CD4-positive, alpha-beta T cell (primary cell): ENCODE measurements around the gene PCDHGB4. TPM values are rescaled to one million over a fixed set of nuclear protein-coding genes. Genes with fewer than 3 reads are reported as not detected.
"Not testable (repeated sequence)": the region's sequence is repeated elsewhere in the genome, so short reads cannot be mapped to it uniquely, and the experiment has no call there.

Experiments
- ATAC-seq: fragments of 200-7000 bp; cut with Tn5 transposase; one replicate; pipeline ENCODE4 v1.10.0; 2022; ENCODE audit warnings: mild to moderate bottlenecking; ENCODE audit not compliant: poor library complexity
- CTCF ChIA-PET: fragments of 350-600 bp; sonication (Branson Sonifier 250); formaldehyde crosslinking; loops from one replicate; lab custom pipeline; 2021; ENCODE audit warnings: antibody characterized with exemption, inconsistent platforms; lab: Charles Lee
- POLR2A ChIA-PET: fragments of 350-600 bp; sonication (Branson Sonifier 250); formaldehyde crosslinking; loops from one replicate; lab custom pipeline; 2021; ENCODE audit warnings: antibody characterized with exemption, inconsistent platforms; lab: Charles Lee
- DNase-seq, 14 experiments: peaks; one replicate each; pipeline ENCODE4 v3.0.0-alpha.2; 2013 to 2020; ENCODE audit warnings: mixed read lengths in 2 of 14
- H3K27ac ChIP-seq, 2 donors: one replicate each; pipeline versions ENCODE4 v1.5.1 to v1.7.0; 2013; ENCODE audit warnings: low read length in 2 of 2, low read depth in 1 of 2, mild to moderate bottlenecking in 1 of 2
- H3K27me3 ChIP-seq, 2 experiments: 1 replicate in 1 of 2; 2 replicates in 1 of 2; pipeline versions ENCODE4 v1.6.1 to v1.7.0; 2013; ENCODE audit warnings: low read length in 2 of 2, control low read depth in 1 of 2, mild to moderate bottlenecking in 1 of 2, moderate library complexity in 1 of 2; ENCODE audit not compliant: insufficient read depth in 2 of 2, control insufficient read depth in 1 of 2
- H3K36me3 ChIP-seq: one replicate; pipeline ENCODE4 v1.6.1; 2013; ENCODE audit warnings: low read length, control low read depth; ENCODE audit not compliant: insufficient read depth
- H3K4me1 ChIP-seq: one replicate; pipeline ENCODE4 v1.6.1; 2013; ENCODE audit warnings: low read length, control low read depth; ENCODE audit not compliant: insufficient read depth
- H3K4me3 ChIP-seq: one replicate; pipeline ENCODE4 v1.5.1; 2013; ENCODE audit warnings: mild to moderate bottlenecking, low read length, moderate library complexity
- H3K9me3 ChIP-seq, 2 experiments: 1 replicate in 1 of 2; 2 replicates in 1 of 2; pipeline versions ENCODE4 v1.6.1 to v1.7.0; 2013; ENCODE audit warnings: low read length in 2 of 2, mild to moderate bottlenecking in 2 of 2, control low read depth in 1 of 2, moderate library complexity in 1 of 2; ENCODE audit not compliant: control insufficient read depth in 1 of 2, insufficient read depth in 1 of 2
- H3K27ac Mint-ChIP-seq: one replicate; pipeline ENCODE4 v1.8.0; 2020; ENCODE audit warnings: mixed read lengths
- H3K27me3 Mint-ChIP-seq: one replicate; pipeline ENCODE4 v1.8.0; 2021; ENCODE audit warnings: mixed read lengths
- H3K36me3 Mint-ChIP-seq: one replicate; pipeline ENCODE4 v1.8.0; 2021; ENCODE audit warnings: low read depth, mixed read lengths
- H3K4me1 Mint-ChIP-seq: one replicate; pipeline ENCODE4 v1.8.0; 2021; ENCODE audit warnings: low read depth, mixed read lengths
- H3K4me3 Mint-ChIP-seq: one replicate; pipeline ENCODE4 v1.8.0; 2020; ENCODE audit warnings: mild to moderate bottlenecking, mixed read lengths
- H3K9me3 Mint-ChIP-seq: one replicate; pipeline ENCODE4 v1.8.0; 2020; ENCODE audit warnings: mixed read lengths
- CTCF ChIP-seq: fragments of 200-600 bp; IDR thresholded peaks from one replicate; pipeline ENCODE4 v1.8.0; 2022; ENCODE audit warnings: antibody characterized with exemption, mild to moderate bottlenecking
- intact Hi-C, 2 experiments: fragments of 100-400 bp; cut with DNase I in 1 of 2; cut with micrococcal nuclease in 1 of 2; formaldehyde crosslinking; loops; one replicate each; pipeline versions ENCODE4 v1.15.1 to v1.9.0; 2023 to 2025; cut with DNase I, micrococcal nuclease
- total RNA-seq, 174 experiments: library from RNA in 2 of 174; stranded (reverse) in 2 of 174; gene quantifications; one replicate each; pipeline ENCODE4 v1.2.3 and lab custom pipeline; 2021 to 2026

The PCDHGB4 gene
- total RNA-seq, 2 experiments from 2014 or later: not detected

- H3K9me3 ChIP-seq: peaks cover 33 to 48% of the 10 kb centered on the region in 2 experiments
- intact Hi-C loops: loop anchor here (2.0 to 10.0 kb wide), 4 partner anchors 47 to 151 kb away; partner anchors contain the start of genes PCDHGA5 (in 1 of the 2) and TAF7 (in 1 of the 2)
- Mint-ChIP-seq H3K27ac (no peak overlapping the region), H3K4me1 (peaks cover 24% of the 10 kb centered on the region), H3K4me3 (peak overlapping the region; percentile 51), H3K27me3 (peaks cover 78% of the 10 kb centered on the region), H3K36me3 (peaks cover 38% of the 10 kb centered on the region), H3K9me3 (peaks cover 19% of the 10 kb centered on the region)
- no peak for TF ChIP-seq CTCF
- POLR2A ChIA-PET: no interaction called here
- peaks cover 61 to 84% of the 10 kb centered on the region in 2 experiments for H3K27me3 ChIP-seq
- ATAC-seq (no peak), DNase-seq (peak in 1 of 14 experiments; percentile 22)
- no peak overlapping the region for H3K27ac ChIP-seq
- no peaks in the 10 kb centered on the region for H3K36me3 ChIP-seq
- CTCF ChIA-PET: interaction anchor here (1.6 to 2.8 kb wide), 3 partner anchors 9 to 152 kb away, joined by 3 to 19 read pairs (median 9); partner anchors contain the start of genes PCDHGA11 and PCDHGA6
- no peak overlapping the region for H3K4me3 ChIP-seq
- H3K4me1 ChIP-seq: peaks cover 12% of the 10 kb centered on the region
Measured at GRCh38 chr5:141411575-141411974, 24.1 kb downstream of the PCDHGB4 start.

GRCh38 chr5:141412854-141413539 lies 25.5 kb downstream of the PCDHGB4 start, which contains the start of gene PCDHGA10:
PCDHGA10 (plus strand) TSS chr5:141412987; CDS start chr5:141413176, 189 bp downstream.
- intact Hi-C loops: loop anchor here (2.0 to 10.0 kb wide), 5 partner anchors 48 to 149 kb away; partner anchors contain the start of genes PCDHGA5 (in 1 of the 2) and TAF7 (in 1 of the 2)
- ChIA-PET POLR2A (interaction anchor here (0.9 to 1.3 kb wide), 3 partner anchors 48 to 151 kb away, joined by 3 to 4 read pairs (median 3); partner anchors contain the start of gene TAF7), CTCF (interaction anchor here (0.6 to 3.0 kb wide), 14 partner anchors 8 to 225 kb away, joined by 3 to 19 read pairs (median 4); partner anchors contain the start of genes PCDHGA11, PCDHGA6, PCDHGB5 and TAF7)
- H3K4me3 ChIP-seq: peak within 1 kb of the TSS; percentile 53
- no peak within 1 kb of the TSS for H3K27ac Mint-ChIP-seq
- ATAC-seq (peak; percentile 88), DNase-seq (peak in 13 of 14 experiments; percentile 26 to 72 (median 39))
- TF ChIP-seq CTCF: peak; percentile 71
- H3K9me3 ChIP-seq: peaks cover 21 to 51% of the 10 kb centered on the region in 2 experiments
- H3K27ac ChIP-seq: no peak within 1 kb of the TSS
- H3K27me3 ChIP-seq: peaks cover 63 to 84% of the 10 kb centered on the region in 2 experiments
- H3K9me3 Mint-ChIP-seq: peaks cover 20% of the 10 kb centered on the region
- peak within 1 kb of the TSS; percentile 92 for H3K4me3 Mint-ChIP-seq
- H3K36me3 ChIP-seq: no peaks in the 10 kb centered on the region
- H3K36me3 Mint-ChIP-seq: peaks cover 46% of the 10 kb centered on the region
- H3K4me1 ChIP-seq: peaks cover 15% of the 10 kb centered on the region
- peaks cover 24% of the 10 kb centered on the region for H3K4me1 Mint-ChIP-seq
- peaks cover 82% of the 10 kb centered on the region for H3K27me3 Mint-ChIP-seq

- peaks cover 21 to 52% of the 10 kb centered on the region in 2 experiments for H3K9me3 ChIP-seq
- no peaks in the 10 kb centered on the region for H3K36me3 ChIP-seq
- ChIA-PET POLR2A (interaction anchor here (0.9 to 1.3 kb wide), 2 partner anchors 93 to 150 kb away, joined by 3 to 4 read pairs; partner anchors contain the start of gene TAF7), CTCF (interaction anchor here (0.6 to 3.0 kb wide), 10 partner anchors 23 to 224 kb away, joined by 3 to 19 read pairs (median 4); partner anchors contain the start of gene TAF7)
- no peak for TF ChIP-seq CTCF
- H3K27ac ChIP-seq: no peak overlapping the region
- Mint-ChIP-seq H3K9me3 (peaks cover 22% of the 10 kb centered on the region), H3K4me3 (peak overlapping the region; percentile 92), H3K27me3 (peaks cover 82% of the 10 kb centered on the region), H3K4me1 (peaks cover 23% of the 10 kb centered on the region), H3K27ac (no peak overlapping the region), H3K36me3 (peaks cover 51% of the 10 kb centered on the region)
- peaks cover 15% of the 10 kb centered on the region for H3K4me1 ChIP-seq
- no peak for DNase-seq
- intact Hi-C loops: loop anchor here (2.0 to 10.0 kb wide), 5 partner anchors 49 to 149 kb away; partner anchors contain the start of genes PCDHGA5 (in 1 of the 2) and TAF7 (in 1 of the 2)
- H3K27me3 ChIP-seq: peaks cover 63 to 84% of the 10 kb centered on the region in 2 experiments
- H3K4me3 ChIP-seq: peak overlapping the region; percentile 53
- ATAC-seq: no peak
Measured at GRCh38 chr5:141413540-141414069, 26.1 kb downstream of the PCDHGB4 start.

GRCh38 chr5:141414548-141415274 lies 27.2 kb downstream of the PCDHGB4 start:
- peak overlapping the region; percentile 59 for H3K4me3 Mint-ChIP-seq
- Histone ChIP-seq H3K9me3 (peaks cover 23 to 57% of the 10 kb centered on the region in 2 experiments), H3K27me3 (peaks cover 62 to 84% of the 10 kb centered on the region in 2 experiments), H3K4me1 (peaks cover 15% of the 10 kb centered on the region)
- H3K4me3 ChIP-seq, H3K36me3 ChIP-seq, H3K27ac ChIP-seq, POLR2A ChIA-PET, DNase-seq, H3K27ac Mint-ChIP-seq, ATAC-seq: not testable (repeated sequence)
- peaks cover 27% of the 10 kb centered on the region for H3K4me1 Mint-ChIP-seq
- H3K9me3 Mint-ChIP-seq: peaks cover 20% of the 10 kb centered on the region
- peaks cover 50% of the 10 kb centered on the region for H3K36me3 Mint-ChIP-seq
- CTCF ChIA-PET: interaction anchor here (1.1 to 3.0 kb wide), 2 partner anchors 94 to 110 kb away, joined by 3 to 15 read pairs; partner anchors contain the start of gene TAF7
- peaks cover 80% of the 10 kb centered on the region for H3K27me3 Mint-ChIP-seq
- intact Hi-C loops: loop anchor here (5.0 to 10.0 kb wide), 4 partner anchors 32 to 148 kb away; partner anchors contain the start of genes PCDHGA5 (in 1 of the 2), PCDHGA7 (in 1 of the 2) and TAF7 (in 1 of the 2)
